ENCODE results near the gene SCYL1. TPM values are rescaled to one million over a fixed set of nuclear protein-coding genes. Genes with fewer than 3 reads are reported as not detected.

The SCYL1 gene
- total and polyA plus RNA-seq, 2 experiments from 2014 or later = 52.7 to 66.1 TPM

DNA sequence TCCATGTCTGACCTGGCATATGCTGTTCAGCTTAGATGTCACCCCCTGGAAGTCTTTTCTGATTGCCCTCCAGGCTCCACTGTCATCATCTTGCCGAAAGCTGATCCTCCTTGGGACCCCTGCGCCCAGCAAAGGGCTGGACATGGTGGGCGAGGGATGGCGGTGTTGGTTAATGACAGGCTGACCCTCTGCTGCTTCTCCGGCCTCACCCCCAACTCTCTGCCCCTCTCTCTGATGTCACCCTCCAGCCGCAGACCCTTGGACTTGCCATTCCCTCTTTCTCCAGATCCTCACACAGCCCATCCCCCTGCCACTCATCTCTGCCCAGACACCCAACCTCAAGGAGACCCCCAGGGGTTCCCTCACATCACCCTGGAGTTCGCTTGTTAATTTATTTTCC lies 53.3 kb downstream of the SCYL1 start:
- Histone ChIP-seq H3K27me3 (ENCODE audit: insufficient read depth) (peaks cover 51% of the 10 kb centered on the region), H3K4me3 (no peak overlapping the region), H2AFZ (no peak overlapping the region), H3F3A (replicated peaks; ENCODE audit: low read depth) (peaks cover 20% of the 10 kb centered on the region), H3K9me2 (ENCODE audit: insufficient read depth) (no peaks in the 10 kb centered on the region), H3K4me1 (ENCODE audit: insufficient read depth) (peaks cover 11% of the 10 kb centered on the region), H3K79me2 (replicated peaks; ENCODE audit: insufficient read depth) (no peaks in the 10 kb centered on the region), H3K27ac (ENCODE audit: low read depth) (no peak overlapping the region), H3K4me2 (no peak overlapping the region), H4K20me1 (replicated peaks; ENCODE audit: insufficient read depth) (peaks cover 4% of the 10 kb centered on the region; the same call in 1 of the 2 replicates), H3K36me3 (ENCODE audit: insufficient read depth) (no peaks in the 10 kb centered on the region)
- ATAC-seq = no peak
- Mint-ChIP-seq H3K4me1 (peaks cover 25% of the 10 kb centered on the region), H3K36me3 (ENCODE audit: low read depth) (peaks cover 6% of the 10 kb centered on the region), H3K27me3 (ENCODE audit: insufficient read depth, low read depth, poor library complexity) (peaks cover 51% of the 10 kb centered on the region), H3K9me3 (no peaks in the 10 kb centered on the region), H3K4me3 (no peak overlapping the region; the same call in 2 of the 3 replicates), H3K27ac (no peak overlapping the region)
- DNase-seq (ENCODE audit: low spot score) = no peak
- TF ChIP-seq ZNF462 (CRISPR knock-in tag; IDR thresholded peaks at IDR 0.05) = no peak
- TF ChIP-seq ZNF114 (CRISPR knock-in tag; IDR thresholded peaks at IDR 0.05) = no peak
- no peak for TF ChIP-seq ETS1 (IDR thresholded peaks at IDR 0.05)
- TF ChIP-seq CREB1 (CRISPR knock-in tag; IDR thresholded peaks at IDR 0.05; ENCODE audit: low read depth) = no peak
- TF ChIP-seq, protein P1, sequence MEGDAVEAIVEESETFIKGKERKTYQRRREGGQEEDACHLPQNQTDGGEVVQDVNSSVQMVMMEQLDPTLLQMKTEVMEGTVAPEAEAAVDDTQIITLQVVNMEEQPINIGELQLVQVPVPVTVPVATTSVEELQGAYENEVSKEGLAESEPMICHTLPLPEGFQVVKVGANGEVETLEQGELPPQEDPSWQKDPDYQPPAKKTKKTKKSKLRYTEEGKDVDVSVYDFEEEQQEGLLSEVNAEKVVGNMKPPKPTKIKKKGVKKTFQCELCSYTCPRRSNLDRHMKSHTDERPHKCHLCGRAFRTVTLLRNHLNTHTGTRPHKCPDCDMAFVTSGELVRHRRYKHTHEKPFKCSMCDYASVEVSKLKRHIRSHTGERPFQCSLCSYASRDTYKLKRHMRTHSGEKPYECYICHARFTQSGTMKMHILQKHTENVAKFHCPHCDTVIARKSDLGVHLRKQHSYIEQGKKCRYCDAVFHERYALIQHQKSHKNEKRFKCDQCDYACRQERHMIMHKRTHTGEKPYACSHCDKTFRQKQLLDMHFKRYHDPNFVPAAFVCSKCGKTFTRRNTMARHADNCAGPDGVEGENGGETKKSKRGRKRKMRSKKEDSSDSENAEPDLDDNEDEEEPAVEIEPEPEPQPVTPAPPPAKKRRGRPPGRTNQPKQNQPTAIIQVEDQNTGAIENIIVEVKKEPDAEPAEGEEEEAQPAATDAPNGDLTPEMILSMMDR (conservative IDR thresholded peaks at IDR 0.05; ENCODE audit: low read depth in 2 of 2) = no peak
- TF ChIP-seq EZH2phosphoT487 (IDR thresholded peaks at IDR 0.05; ENCODE audit: unreplicated experiment) = no peak
- no peak for TF ChIP-seq EZH2 (IDR thresholded peaks at IDR 0.05; ENCODE audit: low read depth, unreplicated experiment)
- no peak for TF ChIP-seq ZNF331 (CRISPR knock-in tag; IDR thresholded peaks at IDR 0.05; ENCODE audit: low read depth)
- TF ChIP-seq STAT1 (IDR thresholded peaks at IDR 0.05; ENCODE audit: unreplicated experiment) = no peak
- TF ChIP-seq JUNB (IDR thresholded peaks at IDR 0.05; ENCODE audit: unreplicated experiment) = no peak
- no peak for TF ChIP-seq REST (IDR thresholded peaks at IDR 0.05; ENCODE audit: unreplicated experiment)
- TF ChIP-seq POLR2AphosphoS5 (IDR thresholded peaks at IDR 0.05; ENCODE audit: low read depth) = no peak
- no peak for TF ChIP-seq NANOG (IDR thresholded peaks at IDR 0.05; ENCODE audit: borderline replicate concordance)
